Measurements from ENCODE around the gene CACNA1B.

The CACNA1B gene

DNA sequence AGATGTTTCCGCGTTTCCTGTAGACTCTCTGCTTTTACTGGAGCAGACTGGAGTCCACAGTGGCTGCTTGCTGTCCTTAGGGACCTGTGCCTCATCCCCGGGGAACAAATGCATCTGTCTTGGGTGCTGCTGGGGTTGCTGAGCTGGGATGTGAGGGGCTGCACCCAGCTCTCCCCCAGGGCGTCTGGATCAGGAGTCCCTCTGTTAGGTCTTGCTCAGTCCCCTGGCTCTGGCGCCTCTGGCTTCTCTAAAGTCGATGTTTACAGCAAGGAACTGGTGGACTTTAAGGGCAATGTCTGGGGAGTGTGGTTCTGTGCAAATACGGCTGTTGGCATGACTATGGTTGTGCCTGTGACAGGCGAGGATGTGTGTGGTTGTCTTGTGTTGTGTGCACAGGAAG, 91.4 kb downstream of the CACNA1B start:
- no peaks in the 10 kb centered on the region for H3K4me1 ChIP-seq (ENCODE audit: control insufficient read depth, insufficient read depth, low read length)

DNA sequence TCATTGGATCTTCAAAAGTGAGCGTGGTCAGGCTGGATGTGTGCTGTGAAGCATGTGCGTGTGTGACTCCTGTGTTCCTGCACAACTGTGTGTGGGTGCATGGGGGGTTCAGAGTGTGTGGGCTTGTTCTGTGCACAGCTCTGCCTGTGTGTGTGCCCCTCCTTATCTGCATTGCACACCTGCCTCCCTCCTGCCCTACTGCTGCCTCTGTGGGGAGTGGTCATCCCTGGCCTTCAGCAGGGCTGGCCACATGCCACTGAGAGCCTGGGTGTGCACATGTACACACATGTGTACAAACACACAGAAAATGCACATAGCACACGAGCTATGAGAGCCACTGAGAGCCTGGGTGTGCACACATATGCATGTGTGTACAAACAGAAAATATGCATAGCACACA, 92.1 kb downstream of the CACNA1B start:
- no peak overlapping the region for H3K4me3 ChIP-seq (ENCODE audit: low read length)
- no peaks in the 10 kb centered on the region for H3K9me3 ChIP-seq (ENCODE audit: control insufficient read depth, low read length)
- no peaks in the 10 kb centered on the region for H3K4me1 ChIP-seq (ENCODE audit: control insufficient read depth, insufficient read depth, low read length)
- H3K9ac ChIP-seq (ENCODE audit: low read length): no peak overlapping the region
- no peaks in the 10 kb centered on the region for H3K36me3 ChIP-seq (ENCODE audit: control insufficient read depth, insufficient read depth, low read length)
- H3K27me3 ChIP-seq (ENCODE audit: control insufficient read depth, insufficient read depth, low read length): no peaks in the 10 kb centered on the region

More for the DNA sequence above, 91.4 kb downstream of the CACNA1B start:
- no peaks in the 10 kb centered on the region for H3K36me3 ChIP-seq (ENCODE audit: control insufficient read depth, insufficient read depth, low read length)
- no peak overlapping the region for H3K9ac ChIP-seq (ENCODE audit: low read length)
- no peaks in the 10 kb centered on the region for H3K9me3 ChIP-seq (ENCODE audit: control insufficient read depth, low read length)
- no peak overlapping the region for H3K4me3 ChIP-seq (ENCODE audit: low read length)
- no peaks in the 10 kb centered on the region for H3K27me3 ChIP-seq (ENCODE audit: control insufficient read depth, insufficient read depth, low read length)

DNA sequence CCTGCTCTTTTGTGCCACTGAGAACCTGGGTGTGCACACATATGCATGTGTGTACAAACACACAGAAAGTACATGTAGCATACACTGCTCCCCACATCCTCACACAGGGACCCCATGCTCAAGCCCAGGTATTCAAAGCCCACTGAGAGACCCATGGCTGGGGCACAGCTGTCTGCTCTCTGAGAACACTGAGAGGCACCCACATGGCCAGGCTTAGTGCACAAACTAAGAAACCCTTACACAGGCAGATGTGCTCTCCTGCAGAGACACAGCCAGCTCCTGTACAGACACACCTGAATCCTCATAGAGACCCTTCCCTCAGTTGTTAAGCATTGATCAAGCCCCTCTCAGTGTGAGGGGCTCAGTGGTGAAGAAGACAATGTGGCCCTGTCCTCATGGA, 92.5 kb downstream of the CACNA1B start:
- H3K27me3 ChIP-seq (ENCODE audit: control insufficient read depth, insufficient read depth, low read length): no peaks in the 10 kb centered on the region
- H3K36me3 ChIP-seq (ENCODE audit: control insufficient read depth, insufficient read depth, low read length): no peaks in the 10 kb centered on the region
- H3K9ac ChIP-seq (ENCODE audit: low read length): no peak overlapping the region

DNA sequence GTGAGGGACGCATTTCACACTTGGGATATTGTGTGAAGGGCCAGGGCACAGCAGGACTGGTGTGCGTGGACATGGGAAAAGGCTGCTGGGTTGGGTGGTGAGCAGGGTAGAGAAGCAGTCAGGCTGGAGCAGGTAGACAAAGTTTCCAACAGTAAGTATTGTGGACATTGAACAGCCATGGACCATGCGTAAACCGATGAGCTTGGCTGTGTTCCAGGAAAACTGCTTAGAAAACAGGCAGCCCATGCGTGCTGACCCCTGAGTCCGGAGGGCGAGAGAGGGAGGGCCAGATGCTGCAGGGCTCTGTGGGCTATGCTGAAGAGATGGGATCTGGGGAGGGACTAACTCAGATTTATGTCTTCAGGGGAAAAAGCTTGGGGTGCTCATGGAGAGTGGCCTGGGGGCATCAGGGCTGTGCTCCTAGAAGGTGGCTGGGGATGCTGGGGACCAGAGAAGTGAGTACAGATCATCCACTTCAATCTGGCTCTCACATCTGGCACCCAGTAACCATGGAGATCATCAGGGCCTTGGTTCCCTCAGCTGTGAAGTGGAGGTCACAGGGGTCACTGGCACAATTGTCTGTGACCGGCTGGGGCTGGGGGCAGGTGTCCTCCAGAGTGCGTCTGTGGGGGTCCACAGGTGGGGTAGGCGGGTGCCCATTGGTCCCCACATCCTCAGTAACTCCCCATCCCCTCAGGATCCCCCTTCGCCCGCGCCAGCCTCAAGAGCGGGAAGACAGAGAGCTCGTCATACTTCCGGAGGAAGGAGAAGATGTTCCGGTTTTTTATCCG, 93.3 kb downstream of the CACNA1B start:
- no peaks in the 10 kb centered on the region for H3K36me3 ChIP-seq (ENCODE audit: control insufficient read depth, insufficient read depth, low read length)
- H3K27me3 ChIP-seq (ENCODE audit: control insufficient read depth, insufficient read depth, low read length): no peaks in the 10 kb centered on the region
- no peak overlapping the region for H3K9ac ChIP-seq (ENCODE audit: low read length)
- H3K4me1 ChIP-seq (ENCODE audit: control insufficient read depth, insufficient read depth, low read length): no peaks in the 10 kb centered on the region
- H3K9me3 ChIP-seq (ENCODE audit: control insufficient read depth, low read length): no peaks in the 10 kb centered on the region
- H3K4me3 ChIP-seq (ENCODE audit: low read length): no peak overlapping the region

More for the DNA sequence above, 92.5 kb downstream of the CACNA1B start:
- H3K9me3 ChIP-seq (ENCODE audit: control insufficient read depth, low read length): no peaks in the 10 kb centered on the region
- H3K4me1 ChIP-seq (ENCODE audit: control insufficient read depth, insufficient read depth, low read length): no peaks in the 10 kb centered on the region
- no peak overlapping the region for H3K4me3 ChIP-seq (ENCODE audit: low read length)

DNA sequence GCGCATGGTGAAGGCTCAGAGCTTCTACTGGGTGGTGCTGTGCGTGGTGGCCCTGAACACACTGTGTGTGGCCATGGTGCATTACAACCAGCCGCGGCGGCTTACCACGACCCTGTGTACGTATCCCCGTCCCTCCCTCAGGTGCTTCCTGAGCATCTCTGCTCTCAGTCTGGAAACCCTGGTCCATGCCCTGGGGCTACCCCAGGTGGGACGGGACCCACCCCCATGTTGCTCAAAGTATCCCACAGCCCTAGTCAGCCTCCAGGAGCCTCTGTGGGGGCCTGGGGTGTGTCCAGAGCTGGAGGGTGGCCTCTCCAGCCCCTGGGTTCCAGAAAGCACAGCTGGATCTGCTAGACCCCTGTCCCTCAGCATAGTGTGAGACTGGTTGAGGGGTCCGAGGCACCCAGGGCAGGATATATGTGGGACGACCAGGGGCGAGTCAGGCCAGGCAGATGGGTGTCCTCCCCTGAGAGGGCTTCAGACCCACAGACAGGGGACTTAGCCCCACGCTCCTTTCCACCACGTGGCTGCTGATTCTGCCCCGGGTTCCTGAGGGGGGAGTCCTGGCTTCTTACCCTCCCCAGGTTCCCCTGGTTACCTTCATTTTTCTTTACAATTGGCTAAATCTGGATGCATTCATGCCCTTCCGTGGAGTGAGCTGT, 94.0 kb downstream of the CACNA1B start:
- Histone ChIP-seq H3K27me3 (ENCODE audit: control insufficient read depth, insufficient read depth, low read length) (no peaks in the 10 kb centered on the region), H3K4me1 (ENCODE audit: control insufficient read depth, insufficient read depth, low read length) (no peaks in the 10 kb centered on the region), H3K36me3 (ENCODE audit: control insufficient read depth, insufficient read depth, low read length) (no peaks in the 10 kb centered on the region), H3K9me3 (ENCODE audit: control insufficient read depth, low read length) (no peaks in the 10 kb centered on the region), H3K4me3 (ENCODE audit: low read length) (no peak overlapping the region), H3K9ac (ENCODE audit: low read length) (no peak overlapping the region)

DNA sequence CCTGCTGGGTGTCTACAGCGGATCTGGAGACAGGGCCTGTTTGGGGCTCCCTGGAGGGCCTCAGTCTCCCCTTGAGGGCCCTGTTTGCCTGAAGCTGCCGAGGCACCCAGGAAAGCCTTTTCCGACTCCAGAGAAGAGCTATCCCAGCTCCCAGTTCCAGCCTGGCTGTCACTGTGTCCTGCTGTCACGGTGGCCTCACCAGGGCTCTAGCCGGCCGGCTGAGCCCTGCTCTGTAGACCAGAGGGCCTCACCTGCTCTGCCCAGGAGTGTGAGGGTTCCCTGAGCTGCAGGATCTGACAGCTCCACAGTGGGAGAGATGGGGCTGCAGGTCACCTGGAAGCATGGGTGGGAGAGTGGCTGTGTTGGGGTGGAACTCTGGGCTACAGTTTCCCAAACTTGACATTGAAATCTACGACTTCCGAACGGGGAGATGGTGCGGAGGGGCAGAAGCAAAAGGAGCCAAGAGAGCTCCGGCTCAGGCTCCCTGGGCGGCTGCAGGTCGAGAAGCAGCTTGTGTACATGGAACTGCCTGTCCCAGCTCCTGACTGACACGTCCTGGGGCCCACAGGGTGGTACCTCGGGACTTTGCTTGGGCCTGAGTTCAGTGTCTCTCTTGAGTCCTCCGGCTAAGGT, 94.9 kb downstream of the CACNA1B start:
- Histone ChIP-seq H3K9ac (ENCODE audit: low read length) (no peak overlapping the region), H3K36me3 (ENCODE audit: control insufficient read depth, insufficient read depth, low read length) (no peaks in the 10 kb centered on the region), H3K9me3 (ENCODE audit: control insufficient read depth, low read length) (no peaks in the 10 kb centered on the region), H3K4me3 (ENCODE audit: low read length) (no peak overlapping the region), H3K27me3 (ENCODE audit: control insufficient read depth, insufficient read depth, low read length) (no peaks in the 10 kb centered on the region), H3K4me1 (ENCODE audit: control insufficient read depth, insufficient read depth, low read length) (no peaks in the 10 kb centered on the region)

DNA sequence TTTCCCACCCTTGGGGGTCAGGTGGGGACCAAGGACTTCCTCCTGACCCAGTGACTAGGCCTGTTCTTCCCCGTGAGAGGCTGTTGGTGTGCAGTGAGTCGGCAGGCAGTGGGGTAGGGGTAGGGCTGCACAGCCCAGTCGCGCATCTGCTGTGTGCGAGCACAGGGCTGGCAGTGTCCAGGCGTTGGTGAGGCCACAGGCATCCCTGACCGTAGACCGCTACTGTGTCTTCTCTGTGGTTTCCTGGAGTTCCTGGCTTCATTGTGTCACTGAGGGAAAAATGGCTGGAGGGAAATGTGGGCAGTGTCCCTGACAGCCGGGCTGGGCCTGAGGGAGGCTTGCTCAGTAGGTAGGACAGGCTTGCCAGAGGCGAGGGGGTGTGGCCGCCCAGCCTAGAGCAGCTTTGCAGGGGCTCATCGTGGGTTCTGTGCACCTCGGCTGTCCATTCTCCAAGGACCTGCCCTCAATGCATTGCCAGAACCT, 95.4 kb downstream of the CACNA1B start:
- no peaks in the 10 kb centered on the region for H3K4me1 ChIP-seq (ENCODE audit: control insufficient read depth, insufficient read depth, low read length)
- H3K9ac ChIP-seq (ENCODE audit: low read length): no peak overlapping the region
- no peaks in the 10 kb centered on the region for H3K36me3 ChIP-seq (ENCODE audit: control insufficient read depth, insufficient read depth, low read length)
- H3K4me3 ChIP-seq (ENCODE audit: low read length): no peak overlapping the region
- H3K9me3 ChIP-seq (ENCODE audit: control insufficient read depth, low read length): no peaks in the 10 kb centered on the region
- H3K27me3 ChIP-seq (ENCODE audit: control insufficient read depth, insufficient read depth, low read length): no peaks in the 10 kb centered on the region

DNA sequence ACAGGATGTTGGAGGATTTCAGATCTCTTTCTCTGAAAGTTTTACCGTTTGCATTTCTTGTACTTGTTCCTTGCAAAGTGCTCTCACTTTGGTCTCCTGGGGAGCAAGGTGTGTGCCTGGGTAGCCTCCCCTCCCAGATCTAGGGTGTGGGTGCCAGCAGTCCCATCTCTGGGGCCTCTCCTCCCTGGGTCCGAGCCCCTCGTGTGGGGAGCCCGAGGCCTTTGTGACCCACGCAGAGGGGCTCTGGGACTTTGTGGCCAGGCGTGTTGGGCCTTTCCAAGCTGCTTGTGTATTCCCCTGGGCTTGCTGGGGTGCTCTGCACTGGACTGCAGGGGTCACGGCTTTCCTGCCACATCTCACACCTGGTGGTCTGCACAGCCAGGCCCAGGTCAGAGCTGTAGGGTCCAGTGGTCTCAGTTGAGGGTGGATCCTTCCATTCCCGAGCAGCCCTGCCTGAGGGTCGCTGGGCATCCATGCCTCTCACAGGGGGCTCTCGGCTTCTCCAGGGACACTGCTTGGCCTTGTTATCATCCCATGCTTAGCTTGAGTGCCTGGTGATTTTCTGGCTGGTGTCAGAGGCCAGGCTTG, 96.3 kb downstream of the CACNA1B start:
- H3K27me3 ChIP-seq (ENCODE audit: control insufficient read depth, insufficient read depth, low read length): no peaks in the 10 kb centered on the region
- no peaks in the 10 kb centered on the region for H3K36me3 ChIP-seq (ENCODE audit: control insufficient read depth, insufficient read depth, low read length)
- H3K9ac ChIP-seq (ENCODE audit: low read length): no peak overlapping the region
- H3K4me1 ChIP-seq (ENCODE audit: control insufficient read depth, insufficient read depth, low read length): no peaks in the 10 kb centered on the region
- no peak overlapping the region for H3K4me3 ChIP-seq (ENCODE audit: low read length)
- no peaks in the 10 kb centered on the region for H3K9me3 ChIP-seq (ENCODE audit: control insufficient read depth, low read length)

DNA sequence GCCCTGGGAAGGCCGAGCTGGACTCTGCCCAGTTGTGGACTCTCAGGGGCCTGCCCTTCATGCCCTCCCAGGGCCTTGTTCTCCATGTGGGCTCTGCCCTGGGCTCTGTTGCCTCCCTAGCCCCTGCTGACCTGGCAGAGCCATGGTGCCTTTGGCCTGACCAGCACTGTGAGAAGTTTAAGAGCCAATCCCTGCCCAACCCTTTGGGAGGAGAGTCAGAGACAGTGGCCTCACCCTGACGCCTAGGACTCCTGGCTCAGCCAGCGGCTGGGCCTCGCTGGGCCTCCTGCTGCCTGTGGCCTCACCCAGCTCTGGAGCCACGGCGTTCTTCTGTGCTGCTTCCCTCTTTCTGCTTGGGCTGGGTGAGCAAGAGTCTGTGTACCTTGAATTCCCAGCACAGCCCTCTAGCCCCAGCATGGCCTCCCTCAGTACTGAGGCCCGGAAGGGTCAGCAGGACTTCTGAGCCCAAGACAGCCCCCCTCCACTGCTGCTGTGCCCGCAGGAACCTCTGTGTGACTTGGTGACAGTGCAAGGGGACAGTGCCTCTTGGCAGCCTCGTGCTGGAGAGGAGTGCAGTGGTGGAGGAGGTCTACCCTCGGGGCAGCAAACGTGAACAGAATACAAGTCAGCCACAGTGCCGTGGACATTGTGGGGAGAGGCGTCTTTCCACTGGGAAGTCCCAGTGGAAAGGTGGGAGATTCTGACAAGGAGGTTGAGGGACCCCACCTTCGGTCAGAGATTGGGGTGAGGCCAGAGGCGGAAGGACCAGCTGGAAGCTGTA, 97.4 kb downstream of the CACNA1B start:
- H3K36me3 ChIP-seq (ENCODE audit: control insufficient read depth, insufficient read depth, low read length): no peaks in the 10 kb centered on the region
- no peak overlapping the region for H3K9ac ChIP-seq (ENCODE audit: low read length)
- no peaks in the 10 kb centered on the region for H3K4me1 ChIP-seq (ENCODE audit: control insufficient read depth, insufficient read depth, low read length)
- no peaks in the 10 kb centered on the region for H3K27me3 ChIP-seq (ENCODE audit: control insufficient read depth, insufficient read depth, low read length)
- H3K9me3 ChIP-seq (ENCODE audit: control insufficient read depth, low read length): no peaks in the 10 kb centered on the region
- H3K4me3 ChIP-seq (ENCODE audit: low read length): no peak overlapping the region

DNA sequence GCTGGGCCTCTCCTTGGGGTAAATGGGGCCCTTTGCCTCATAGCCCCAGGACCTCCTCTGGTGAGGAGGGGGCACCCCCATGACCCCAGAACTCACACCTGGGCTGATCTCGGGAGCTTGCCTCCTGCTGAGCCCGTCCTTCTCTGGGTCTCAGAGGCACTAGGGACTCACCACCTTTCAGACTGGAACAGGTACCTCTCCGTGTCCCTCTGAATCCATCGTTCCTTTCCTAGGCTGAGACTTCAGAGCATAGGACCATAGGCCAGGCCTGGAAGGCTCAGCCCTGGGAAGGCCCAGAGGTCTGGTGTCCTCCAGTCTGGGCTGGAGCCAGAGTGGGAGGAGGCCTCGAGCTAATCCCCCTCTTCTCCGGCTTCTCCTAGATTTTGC, 97.9 kb downstream of the CACNA1B start:
- Histone ChIP-seq H3K36me3 (ENCODE audit: control insufficient read depth, insufficient read depth, low read length) (no peaks in the 10 kb centered on the region), H3K27me3 (ENCODE audit: control insufficient read depth, insufficient read depth, low read length) (no peaks in the 10 kb centered on the region), H3K4me3 (ENCODE audit: low read length) (no peak overlapping the region), H3K9ac (ENCODE audit: low read length) (no peak overlapping the region), H3K9me3 (ENCODE audit: control insufficient read depth, low read length) (no peaks in the 10 kb centered on the region), H3K4me1 (ENCODE audit: control insufficient read depth, insufficient read depth, low read length) (no peaks in the 10 kb centered on the region)

DNA sequence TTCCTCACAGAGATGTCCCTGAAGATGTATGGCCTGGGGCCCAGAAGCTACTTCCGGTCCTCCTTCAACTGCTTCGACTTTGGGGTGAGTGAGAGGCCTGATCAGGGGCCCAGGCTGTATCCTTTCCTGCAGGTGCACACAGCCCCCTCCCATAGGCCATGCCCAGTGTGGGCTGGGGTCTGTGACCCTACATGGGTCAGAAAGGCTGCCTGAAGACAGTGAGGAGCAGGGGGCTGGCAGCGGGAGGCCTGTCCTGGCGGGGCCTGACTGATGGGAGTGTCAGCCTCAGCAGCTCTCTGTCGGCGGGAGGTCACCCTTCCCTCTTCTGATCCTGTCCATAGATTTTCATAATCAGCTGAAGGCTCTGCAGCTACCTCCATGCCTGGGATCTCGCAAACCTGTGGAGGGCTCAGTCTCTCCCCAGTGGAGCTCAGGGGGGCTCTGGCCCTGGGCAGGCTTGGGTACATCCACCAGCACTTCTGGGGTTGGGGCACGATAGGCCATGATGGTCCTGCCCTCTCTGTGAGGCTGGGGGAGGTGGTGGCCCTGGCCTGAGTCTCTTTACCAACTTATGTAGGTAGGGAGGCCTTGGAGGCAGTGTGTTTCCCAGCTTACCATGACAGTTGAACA, 98.5 kb downstream of the CACNA1B start:
- Histone ChIP-seq H3K9ac (ENCODE audit: low read length) (no peak overlapping the region), H3K4me3 (ENCODE audit: low read length) (no peak overlapping the region), H3K36me3 (ENCODE audit: control insufficient read depth, insufficient read depth, low read length) (no peaks in the 10 kb centered on the region), H3K27me3 (ENCODE audit: control insufficient read depth, insufficient read depth, low read length) (no peaks in the 10 kb centered on the region), H3K9me3 (ENCODE audit: control insufficient read depth, low read length) (no peaks in the 10 kb centered on the region), H3K4me1 (ENCODE audit: control insufficient read depth, insufficient read depth, low read length) (no peaks in the 10 kb centered on the region)
